CD14-positive monocyte (primary cell): ENCODE data around the gene CIPC. TPM values are rescaled to one million over a fixed set of nuclear protein-coding genes. Genes with fewer than 3 reads are reported as not detected.

Experiments
- DNase-seq, 3 donors: peaks; one replicate each; pipeline ENCODE4 v3.0.0-alpha.2; 2011 to 2022
- H2AFZ ChIP-seq: 2 replicates; pipeline ENCODE4 v1.6.0; 2012; ENCODE audit warnings: mild to moderate bottlenecking, low read depth, low read length, inconsistent platforms; ENCODE audit not compliant: insufficient read depth, poor library complexity, severe bottlenecking
- H3K27ac ChIP-seq, 2 donors: 1 replicate in 1 of 2; 2 replicates in 1 of 2; pipeline ENCODE4 v1.5.1; 2012 to 2013; ENCODE audit warnings: low read length in 2 of 2, control low read depth in 1 of 2, inconsistent platforms in 1 of 2, low read depth in 1 of 2, mild to moderate bottlenecking in 1 of 2
- H3K27me3 ChIP-seq, 2 donors: one replicate each; pipeline versions ENCODE4 v1.6.0 to v1.6.1; 2011 to 2013; ENCODE audit warnings: low read length in 2 of 2; ENCODE audit not compliant: control insufficient read depth in 2 of 2, insufficient read depth in 2 of 2
- H3K36me3 ChIP-seq, 2 donors: replicated peaks in 1 of 2; 1 replicate in 1 of 2; 2 replicates in 1 of 2; pipeline versions ENCODE4 v1.5.1 to v1.6.1; 2012 to 2013; ENCODE audit warnings: low read length in 2 of 2, control low read depth in 1 of 2, inconsistent platforms in 1 of 2, mild to moderate bottlenecking in 1 of 2; ENCODE audit not compliant: insufficient read depth in 2 of 2, control insufficient read depth in 1 of 2
- H3K4me1 ChIP-seq, 2 donors: 1 replicate in 1 of 2; 2 replicates in 1 of 2; pipeline versions ENCODE4 v1.5.1 to v1.6.1; 2012 to 2013; ENCODE audit warnings: low read length in 2 of 2, control low read depth in 1 of 2, inconsistent platforms in 1 of 2, mild to moderate bottlenecking in 1 of 2, moderate library complexity in 1 of 2; ENCODE audit not compliant: insufficient read depth in 2 of 2, control insufficient read depth in 1 of 2
- H3K4me2 ChIP-seq: replicated peaks from 2 replicates; pipeline ENCODE3; 2012; ENCODE audit warnings: low read length, moderate library complexity, mild to moderate bottlenecking; ENCODE audit not compliant: poor library complexity, severe bottlenecking; ENCODE audit errors: extremely low read depth
- H3K4me3 ChIP-seq, 3 experiments: fragments of 200-600 bp in 1 of 3; sonication (generic) in 1 of 3; replicated peaks in 1 of 3; 1 replicate in 2 of 3; 2 replicates in 1 of 3; pipeline ENCODE4 v1.5.1; 2011 to 2013; ENCODE audit warnings: low read length in 3 of 3, mild to moderate bottlenecking in 3 of 3, control low read depth in 2 of 3, low read depth in 2 of 3, inconsistent platforms in 1 of 3, moderate library complexity in 1 of 3
- H3K79me2 ChIP-seq: 2 replicates; pipeline ENCODE4 v1.6.0; 2012; ENCODE audit warnings: mild to moderate bottlenecking, control low read depth, inconsistent platforms, low read length, moderate library complexity; ENCODE audit not compliant: insufficient read depth
- H3K9ac ChIP-seq: 2 replicates; pipeline ENCODE4 v1.6.0; 2017; ENCODE audit warnings: low read length, mild to moderate bottlenecking; ENCODE audit not compliant: insufficient read depth, poor library complexity, severe bottlenecking
- H3K9me3 ChIP-seq, 2 donors: replicated peaks in 1 of 2; 1 replicate in 1 of 2; 2 replicates in 1 of 2; pipeline versions ENCODE4 v1.5.1 to v1.6.1; 2012 to 2013; ENCODE audit warnings: low read length in 2 of 2, control low read depth in 1 of 2; ENCODE audit not compliant: control insufficient read depth in 1 of 2, insufficient read depth in 1 of 2
- H4K20me1 ChIP-seq: 2 replicates; pipeline ENCODE4 v1.6.0; 2012; ENCODE audit warnings: mild to moderate bottlenecking, low read length, control low read depth, moderate library complexity; ENCODE audit not compliant: insufficient read depth
- H3K27ac Mint-ChIP-seq, 7 donors: one replicate each; pipeline ENCODE4 v1.8.0; 2020; ENCODE audit warnings: mild to moderate bottlenecking in 7 of 7, mixed read lengths in 7 of 7, moderate library complexity in 6 of 7, inconsistent platforms in 2 of 7
- H3K27me3 Mint-ChIP-seq, 3 donors: one replicate each; pipeline ENCODE4 v1.8.0; 2021 to 2022; ENCODE audit warnings: low read depth in 3 of 3, mild to moderate bottlenecking in 3 of 3, mixed read lengths in 3 of 3, moderate library complexity in 3 of 3, inconsistent platforms in 1 of 3
- H3K36me3 Mint-ChIP-seq, 2 donors: one replicate each; pipeline ENCODE4 v1.8.0; 2020; ENCODE audit warnings: mixed read lengths in 2 of 2, inconsistent platforms in 1 of 2, mild to moderate bottlenecking in 1 of 2
- H3K4me1 Mint-ChIP-seq: one replicate; pipeline ENCODE4 v1.8.0; 2020; ENCODE audit warnings: mild to moderate bottlenecking, mixed read lengths
- H3K4me3 Mint-ChIP-seq, 2 donors: one replicate each; pipeline ENCODE4 v1.8.0; 2020; ENCODE audit warnings: mild to moderate bottlenecking in 2 of 2, mixed read lengths in 2 of 2, moderate library complexity in 1 of 2
- H3K9me3 Mint-ChIP-seq, 7 donors: one replicate each; pipeline ENCODE4 v1.8.0; 2020 to 2022; ENCODE audit warnings: mixed read lengths in 7 of 7, mild to moderate bottlenecking in 6 of 7, moderate library complexity in 6 of 7, inconsistent platforms in 2 of 7
- CTCF ChIP-seq: fragments of 200-600 bp; IDR thresholded peaks from one replicate; pipeline ENCODE4 v1.8.0; 2022; ENCODE audit warnings: antibody characterized with exemption, mild to moderate bottlenecking
- WGBS: methylation state at CpG from one replicate; pipeline ENCODE4 v1.1.5; 2013; ENCODE audit warnings: missing lambda C conversion rate; ENCODE audit not compliant: insufficient coverage; 5-methylcytosine and 5-hydroxymethylcytosine counted together
- intact Hi-C, 2 donors: fragments of 100-400 bp; cut with micrococcal nuclease; formaldehyde crosslinking; loops; one replicate each; pipeline versions ENCODE4 v1.15.0 to v1.15.1; 2023
- polyA plus RNA-seq, 3 donors: library from polyadenylated mRNA; depleted of rRNA in 1 of 3; unstranded in 2 of 3; stranded (reverse) in 1 of 3; fragments of 300-500 nt in 2 of 3; fragments of >200 nt in 1 of 3; fragmentation: Illumina TruSeq in 2 of 3; gene quantifications; 1 replicate in 2 of 3; 2 replicates in 1 of 3; pipeline ENCODE4 v1.2.3, GENCODE V29; 2012 to 2021

CIPC gene
- polyA plus RNA-seq, 3 donors = 4.4 to 11.2 (median 7.0) TPM

- Histone ChIP-seq H3K9me3 (no peaks in the 10 kb centered on the region), H3K4me2 (no peak overlapping the region), H3K9ac (no peak overlapping the region), H3K36me3 (no peaks in the 10 kb centered on the region), H3K27ac (no peak overlapping the region), H4K20me1 (no peaks in the 10 kb centered on the region), H3K79me2 (no peaks in the 10 kb centered on the region), H2AFZ (no peak overlapping the region), H3K27me3 (peaks cover 12 to 39% of the 10 kb centered on the region in 2 donors), H3K4me3 (no peak overlapping the region), H3K4me1 (no peaks in the 10 kb centered on the region)
- intact Hi-C loops = no loop called here
- Mint-ChIP-seq H3K36me3 (peaks cover 0 to 1% of the 10 kb centered on the region in 2 donors), H3K4me1 (peaks cover 2% of the 10 kb centered on the region), H3K27ac (peak overlapping the region in 1 of 7 donors; percentile 19), H3K9me3 (peaks cover 0 to 10% (median 0%) of the 10 kb centered on the region in 7 donors), H3K27me3 (peaks cover 57 to 60% (median 58%) of the 10 kb centered on the region in 3 donors), H3K4me3 (peak overlapping the region in 1 of 2 donors; percentile 22)
- TF ChIP-seq CTCF = no peak
- WGBS = 13% methylated on average over 22 of the region's 22 CpGs
- no peak for DNase-seq
Measured at GRCh38 chr14:77133720-77134338, 35.8 kb downstream of the CIPC start.

- Histone ChIP-seq H3K27ac (no peak overlapping the region), H3K9ac (no peak overlapping the region), H3K4me3 (no peak overlapping the region), H3K4me2 (no peak overlapping the region), H4K20me1 (no peaks in the 10 kb centered on the region), H3K9me3 (peaks cover 3 to 25% of the 10 kb centered on the region in 2 donors), H3K79me2 (no peaks in the 10 kb centered on the region), H2AFZ (no peak overlapping the region), H3K4me1 (peaks cover 3 to 20% of the 10 kb centered on the region in 2 donors), H3K27me3 (peaks cover 44 to 70% of the 10 kb centered on the region in 2 donors), H3K36me3 (no peaks in the 10 kb centered on the region)
- Mint-ChIP-seq H3K27ac (no peak overlapping the region), H3K4me1 (peaks cover 15% of the 10 kb centered on the region), H3K9me3 (peaks cover 0 to 11% (median 6%) of the 10 kb centered on the region in 7 donors), H3K36me3 (peaks cover 0 to 1% of the 10 kb centered on the region in 2 donors), H3K27me3 (peaks cover 68 to 82% (median 73%) of the 10 kb centered on the region in 3 donors), H3K4me3 (peak overlapping the region in 1 of 2 donors; percentile 78)
- intact Hi-C loops = no loop called here
- 89% methylated on average over 13 of the region's 15 CpGs for WGBS
- DNase-seq = no peak
- no peak for TF ChIP-seq CTCF
Measured at GRCh38 chr14:77139022-77139421, 41.0 kb downstream of the CIPC start.
